ENCODE measurements around the gene ARHGAP24.

The ARHGAP24 gene

GRCh38 chr4:86044593-86044985 lies 569.6 kb downstream of the ARHGAP24 start:
- no peak for TF ChIP-seq CTCF (IDR thresholded peaks at IDR 0.05; ENCODE audit: low read depth, low read length, missing control alignments)
- no peak overlapping the region for H3K4me3 ChIP-seq (replicated peaks; ENCODE audit: low read depth, low read length)
- no peak for DNase-seq (ENCODE audit: extremely low read depth, low read depth)

GRCh38 chr4:86048426-86048825 lies 573.5 kb downstream of the ARHGAP24 start:
- no peak for TF ChIP-seq CTCF (IDR thresholded peaks at IDR 0.05; ENCODE audit: low read depth, low read length, missing control alignments)
- no peak for DNase-seq (ENCODE audit: extremely low read depth, low read depth)
- H3K4me3 ChIP-seq (replicated peaks; ENCODE audit: low read depth, low read length) = no peak overlapping the region

GRCh38 chr4:86050496-86050895 lies 575.5 kb downstream of the ARHGAP24 start:
- no peak for DNase-seq (ENCODE audit: extremely low read depth, low read depth)
- H3K4me3 ChIP-seq (replicated peaks; ENCODE audit: low read depth, low read length) = no peak overlapping the region
- no peak for TF ChIP-seq CTCF (IDR thresholded peaks at IDR 0.05; ENCODE audit: low read depth, low read length, missing control alignments)

Data from HFF-Myc (cell line).